ENCODE results near the gene KHDC1L. TPM values are rescaled to one million over a fixed set of nuclear protein-coding genes. Genes with fewer than 3 reads are reported as not detected.
"Not testable (repeated sequence)": the region's sequence is repeated elsewhere in the genome, so short reads cannot be mapped to it uniquely, and the experiment has no call there.

Gene KHDC1L
- total RNA-seq, 1 experiment from 2014 or later, result 1.1 TPM

GRCh38 chr6:73263570-73263909, 38.2 kb upstream of the KHDC1L start:
- no TSS peak for BruUV-seq (replicated peaks)
- H3F3A ChIP-seq (ENCODE audit: insufficient read depth, low read depth), result no peaks in the 10 kb centered on the region; the same call in 1 of the 2 replicates
- no peaks in the 10 kb centered on the region for H4K20me1 ChIP-seq (ENCODE audit: insufficient read depth)
- H3K27ac ChIP-seq, result no peak overlapping the region
- peaks cover 6% of the 10 kb centered on the region; the same call in 1 of the 2 replicates for H3K4me1 ChIP-seq (replicated peaks; ENCODE audit: insufficient read depth)
- H3K79me2 ChIP-seq (ENCODE audit: low read depth), result no peaks in the 10 kb centered on the region
- no peaks in the 10 kb centered on the region for H3K9me2 ChIP-seq (ENCODE audit: insufficient read depth)
- H3K4me2 ChIP-seq, result peak overlapping the region; percentile 87
- intact Hi-C loops (cut with micrococcal nuclease; ENCODE audit: unreplicated experiment), result no loop called here
- H2AFZ ChIP-seq, result peak overlapping the region; percentile 92; the same call in 1 of the 2 replicates
- H3K27me3 ChIP-seq (ENCODE audit: insufficient read depth, low read depth), result no peaks in the 10 kb centered on the region
- no peaks in the 10 kb centered on the region for H3K9me3 ChIP-seq (ENCODE audit: insufficient read depth, low read depth)
- DNase-seq, result no peak
- CTCF ChIA-PET, result no interaction called here
- no peaks in the 10 kb centered on the region for H3K36me3 ChIP-seq (ENCODE audit: low read depth)
- H3K4me3 ChIP-seq, result peak overlapping the region; percentile 61; the same call in 1 of the 2 replicates
- TF ChIP-seq CTCF (conservative IDR thresholded peaks at IDR 0.05) (no peak), EZH2 (IDR thresholded peaks at IDR 0.05; ENCODE audit: low read depth) (no peak)
- POLR2A ChIA-PET (ENCODE audit: unreplicated experiment), result no interaction called here

GRCh38 chr6:73262671-73263569, 37.6 kb upstream of the KHDC1L start, which contains the start of gene KHDC1:
Gene KHDC1, minus strand, starts transcription at chr6:73263196. Its CDS starts 20,679 bp downstream, at chr6:73242517.
- Histone ChIP-seq H4K20me1 (ENCODE audit: insufficient read depth) (no peaks in the 10 kb centered on the region), H3K4me3 (peak within 1 kb of the TSS; percentile 61), H3K9me2 (ENCODE audit: insufficient read depth) (no peaks in the 10 kb centered on the region), H3K36me3 (ENCODE audit: low read depth) (no peaks in the 10 kb centered on the region), H3K4me1 (replicated peaks; ENCODE audit: insufficient read depth) (peaks cover 6% of the 10 kb centered on the region; the same call in 1 of the 2 replicates), H3K79me2 (ENCODE audit: low read depth) (no peaks in the 10 kb centered on the region), H3K27ac (no peak within 1 kb of the TSS), H3K4me2 (peak within 1 kb of the TSS; percentile 87), H2AFZ (peak within 1 kb of the TSS; percentile 92), H3F3A (ENCODE audit: insufficient read depth, low read depth) (no peaks in the 10 kb centered on the region; the same call in 1 of the 2 replicates), H3K27me3 (ENCODE audit: insufficient read depth, low read depth) (no peaks in the 10 kb centered on the region), H3K9me3 (ENCODE audit: insufficient read depth, low read depth) (no peaks in the 10 kb centered on the region)
- ChIA-PET POLR2A (ENCODE audit: unreplicated experiment) (interaction anchor here (0.6 kb wide), 1 partner anchor 1872 kb away, joined by 4 read pairs; no protein-coding TSS in a partner anchor), CTCF (no interaction called here)
- intact Hi-C loops (cut with micrococcal nuclease; ENCODE audit: unreplicated experiment), result no loop called here
- TF ChIP-seq CTCF (conservative IDR thresholded peaks at IDR 0.05) (no peak), EZH2 (IDR thresholded peaks at IDR 0.05; ENCODE audit: low read depth) (no peak)
- DNase-seq, result peak in 1 of 2 experiments; percentile 41
- no TSS peak for BruUV-seq (replicated peaks)

- no peaks in the 10 kb centered on the region for H3K36me3 ChIP-seq (ENCODE audit: low read depth)
- no peak overlapping the region for H3K4me2 ChIP-seq
- no peak for DNase-seq
- no peak overlapping the region for H2AFZ ChIP-seq
- no peaks in the 10 kb centered on the region for H3K9me2 ChIP-seq (ENCODE audit: insufficient read depth)
- H3K27ac ChIP-seq, result no peak overlapping the region
- H3F3A ChIP-seq (ENCODE audit: insufficient read depth, low read depth), result no peaks in the 10 kb centered on the region
- POLR2A ChIA-PET (ENCODE audit: unreplicated experiment), result no interaction called here
- intact Hi-C loops (cut with micrococcal nuclease; ENCODE audit: unreplicated experiment), result no loop called here
- H3K27me3 ChIP-seq (ENCODE audit: insufficient read depth, low read depth), result no peaks in the 10 kb centered on the region
- peaks cover 6% of the 10 kb centered on the region; the same call in 1 of the 2 replicates for H3K4me1 ChIP-seq (replicated peaks; ENCODE audit: insufficient read depth)
- TF ChIP-seq CTCF (conservative IDR thresholded peaks at IDR 0.05) (no peak), EZH2 (IDR thresholded peaks at IDR 0.05; ENCODE audit: low read depth) (no peak)
- H3K79me2 ChIP-seq (ENCODE audit: low read depth), result no peaks in the 10 kb centered on the region
- CTCF ChIA-PET, result no interaction called here
- no peaks in the 10 kb centered on the region for H4K20me1 ChIP-seq (ENCODE audit: insufficient read depth)
- H3K9me3 ChIP-seq (ENCODE audit: insufficient read depth, low read depth), result no peaks in the 10 kb centered on the region
- no TSS peak for BruUV-seq (replicated peaks)
- H3K4me3 ChIP-seq, result no peak overlapping the region
Measured at GRCh38 chr6:73258721-73259120, 33.4 kb upstream of the KHDC1L start.

- H3K9me3 ChIP-seq (ENCODE audit: insufficient read depth, low read depth); H4K20me1 ChIP-seq (ENCODE audit: insufficient read depth): not testable (repeated sequence)
- POLR2A ChIA-PET (ENCODE audit: unreplicated experiment), result interaction anchor here (0.7 kb wide), 1 partner anchor 10 kb away, joined by 15 read pairs; no protein-coding TSS in a partner anchor
Measured at GRCh38 chr6:73254323-73254722, 29.0 kb upstream of the KHDC1L start.

More at GRCh38 chr6:73254323-73254722, 29.0 kb upstream of the KHDC1L start:
- CTCF ChIA-PET; H3K9me2 ChIP-seq (ENCODE audit: insufficient read depth); intact Hi-C loops (cut with micrococcal nuclease; ENCODE audit: unreplicated experiment); H2AFZ ChIP-seq; H3K4me3 ChIP-seq; H3K36me3 ChIP-seq (ENCODE audit: low read depth); H3K27me3 ChIP-seq (ENCODE audit: insufficient read depth, low read depth); H3K27ac ChIP-seq; H3K4me1 ChIP-seq (replicated peaks; ENCODE audit: insufficient read depth); H3F3A ChIP-seq (ENCODE audit: insufficient read depth, low read depth); H3K4me2 ChIP-seq; BruUV-seq (replicated peaks); H3K79me2 ChIP-seq (ENCODE audit: low read depth); DNase-seq: not testable (repeated sequence)

All from PC-9 (cell line).